HUES48 (cell line): ENCODE data around the gene CMTM5.

Source experiments
- H3K27ac ChIP-seq: one replicate; pipeline ENCODE4 v1.7.0; 2013; ENCODE audit warnings: low read depth, low read length, inconsistent platforms
- H3K27me3 ChIP-seq: 2 replicates; pipeline ENCODE4 v1.6.1; 2013; ENCODE audit warnings: mild to moderate bottlenecking, low read length; ENCODE audit not compliant: control insufficient read depth, insufficient read depth
- H3K36me3 ChIP-seq: 2 replicates; pipeline ENCODE4 v1.6.1; 2013; ENCODE audit warnings: low read length; ENCODE audit not compliant: control insufficient read depth, insufficient read depth
- H3K4me1 ChIP-seq: 2 replicates; pipeline ENCODE4 v1.6.1; 2013; ENCODE audit warnings: mild to moderate bottlenecking, low read length; ENCODE audit not compliant: control insufficient read depth, insufficient read depth
- H3K4me3 ChIP-seq: 2 replicates; pipeline ENCODE4 v1.5.1; 2013; ENCODE audit warnings: mild to moderate bottlenecking, low read depth, low read length
- H3K9ac ChIP-seq: 2 replicates; pipeline ENCODE4 v1.6.1; 2013; ENCODE audit warnings: mild to moderate bottlenecking, low read depth, low read length, moderate library complexity
- H3K9me3 ChIP-seq: 2 replicates; pipeline ENCODE4 v1.6.1; 2013; ENCODE audit warnings: low read length; ENCODE audit not compliant: control insufficient read depth, insufficient read depth

CMTM5 gene

GRCh38 chr14:23359167-23359626 is 17.6 kb upstream of the CMTM5 start:
- Histone ChIP-seq H3K27ac (no peak overlapping the region), H3K4me3 (no peak overlapping the region), H3K27me3 (peaks cover under 1% of the 10 kb centered on the region; the same call in 1 of the 2 replicates), H3K9me3 (no peaks in the 10 kb centered on the region), H3K36me3 (peaks cover 47% of the 10 kb centered on the region), H3K4me1 (peaks cover 12% of the 10 kb centered on the region), H3K9ac (no peak overlapping the region)

- peaks cover 15% of the 10 kb centered on the region for H3K4me1 ChIP-seq
- peaks cover 47% of the 10 kb centered on the region for H3K36me3 ChIP-seq
- H3K27me3 ChIP-seq, result no peaks in the 10 kb centered on the region
- no peak overlapping the region for H3K4me3 ChIP-seq
- H3K9me3 ChIP-seq, result no peaks in the 10 kb centered on the region
- no peak overlapping the region for H3K9ac ChIP-seq
- no peak overlapping the region for H3K27ac ChIP-seq
Measured at GRCh38 chr14:23359722-23360447, 17.0 kb upstream of the CMTM5 start.

DNA sequence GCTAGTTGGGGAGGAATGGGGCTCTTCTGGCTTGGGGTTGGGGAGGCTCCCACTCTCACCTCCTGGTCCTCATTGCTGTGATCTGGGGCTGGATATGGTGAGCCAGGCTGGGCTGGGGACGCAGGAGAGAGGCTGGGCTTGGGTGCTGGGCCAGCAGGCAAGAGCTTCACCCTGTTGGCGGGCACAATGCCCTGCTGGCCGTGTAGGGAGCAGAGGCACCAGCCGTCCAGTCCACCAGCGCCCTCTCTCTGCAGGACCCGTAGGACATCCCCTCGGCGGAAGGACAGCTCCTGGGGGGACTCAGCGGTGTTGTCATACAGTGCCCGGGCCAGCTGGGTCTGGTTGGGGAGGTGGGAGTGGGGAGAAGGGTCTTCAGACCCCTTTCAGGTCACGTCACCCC is 16.4 kb upstream of the CMTM5 start:
- Histone ChIP-seq H3K4me3 (no peak overlapping the region), H3K4me1 (peaks cover 15% of the 10 kb centered on the region), H3K36me3 (peaks cover 47% of the 10 kb centered on the region), H3K27me3 (no peaks in the 10 kb centered on the region), H3K27ac (no peak overlapping the region), H3K9me3 (no peaks in the 10 kb centered on the region), H3K9ac (no peak overlapping the region)

- Histone ChIP-seq H3K4me3 (no peak overlapping the region), H3K27me3 (no peaks in the 10 kb centered on the region), H3K9me3 (no peaks in the 10 kb centered on the region), H3K4me1 (peaks cover 15% of the 10 kb centered on the region), H3K27ac (no peak overlapping the region), H3K9ac (no peak overlapping the region), H3K36me3 (peaks cover 45% of the 10 kb centered on the region)
Measured at GRCh38 chr14:23361320-23361719, 15.5 kb upstream of the CMTM5 start.

- Histone ChIP-seq H3K27me3 (no peaks in the 10 kb centered on the region), H3K27ac (no peak overlapping the region), H3K36me3 (peaks cover 41% of the 10 kb centered on the region), H3K4me3 (no peak overlapping the region), H3K9me3 (no peaks in the 10 kb centered on the region), H3K4me1 (peaks cover 18% of the 10 kb centered on the region), H3K9ac (no peak overlapping the region)
Measured at GRCh38 chr14:23361763-23362162, 15.1 kb upstream of the CMTM5 start.

DNA sequence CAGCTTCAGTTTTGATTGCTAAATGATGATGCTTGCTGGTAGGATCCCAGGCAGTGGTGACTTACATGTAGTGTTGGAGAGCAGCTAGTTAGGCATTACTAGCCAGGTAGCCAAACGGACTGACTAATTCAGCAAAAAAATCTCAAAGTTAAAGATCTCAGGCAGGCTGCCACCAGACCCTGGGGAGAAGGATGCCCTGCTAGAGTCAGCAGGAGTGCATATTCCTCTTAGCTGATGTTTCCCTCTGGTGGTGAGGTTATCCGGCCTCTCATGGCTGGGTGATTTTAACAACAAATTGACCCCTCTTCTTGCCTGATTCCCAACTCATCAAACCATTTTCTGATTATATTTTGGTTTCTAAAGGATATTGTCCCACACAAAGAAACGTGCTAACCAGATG is 14.6 kb upstream of the CMTM5 start:
- Histone ChIP-seq H3K9ac (no peak overlapping the region), H3K9me3 (no peaks in the 10 kb centered on the region), H3K36me3 (peaks cover 37% of the 10 kb centered on the region), H3K4me3 (no peak overlapping the region), H3K27me3 (peaks cover 2% of the 10 kb centered on the region), H3K4me1 (peaks cover 23% of the 10 kb centered on the region), H3K27ac (no peak overlapping the region)

- peak overlapping the region; percentile 73 for H3K9ac ChIP-seq
- peaks cover 17% of the 10 kb centered on the region for H3K36me3 ChIP-seq
- peak overlapping the region; percentile 83 for H3K27ac ChIP-seq
- H3K9me3 ChIP-seq, result no peaks in the 10 kb centered on the region
- peaks cover 17% of the 10 kb centered on the region for H3K27me3 ChIP-seq
- peaks cover 25% of the 10 kb centered on the region for H3K4me1 ChIP-seq
- peak overlapping the region; percentile 82 for H3K4me3 ChIP-seq
Measured at GRCh38 chr14:23364164-23365035, 12.4 kb upstream of the CMTM5 start.

DNA sequence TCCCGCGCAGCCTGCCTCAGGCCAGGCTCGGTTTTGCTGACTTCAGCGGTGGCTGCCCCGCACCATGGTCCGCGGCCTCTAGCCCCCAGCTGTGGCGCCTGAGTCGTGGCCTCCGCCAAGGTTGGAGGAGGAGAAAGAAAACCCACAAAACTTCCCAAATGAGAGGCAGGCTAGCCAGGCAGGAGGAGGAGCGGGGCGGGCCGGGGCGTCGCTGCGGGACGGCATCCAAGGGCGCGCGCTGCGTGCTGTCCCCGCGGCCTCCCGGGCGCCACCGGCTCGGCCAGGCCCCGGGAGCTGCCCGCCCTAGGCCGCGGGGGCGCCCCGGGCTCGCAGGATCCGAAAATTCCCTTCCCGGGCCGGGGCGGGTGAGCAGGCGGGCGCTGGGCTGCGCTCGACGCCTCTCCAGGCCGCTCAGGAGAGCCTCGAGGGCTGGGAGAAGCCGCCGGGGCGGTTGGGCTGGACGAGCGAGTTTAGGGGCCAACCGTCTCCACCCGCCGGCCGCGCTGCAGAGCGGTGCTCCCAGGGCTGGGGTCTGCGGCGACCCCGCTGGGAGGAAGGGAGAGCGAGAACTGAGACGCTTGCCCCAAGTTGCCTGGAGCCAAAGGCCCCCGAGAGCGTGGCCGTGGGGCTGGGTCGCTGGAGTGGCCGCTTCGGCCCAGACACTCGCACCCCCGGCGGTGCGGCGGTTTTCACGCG is 11.7 kb upstream of the CMTM5 start, which contains the start of gene EFS:
Gene EFS, minus strand, starts transcription at position 137 of the 696 bp plus-strand sequence. CDS start 147 bp downstream, outside the sequence.
- H3K9me3 ChIP-seq, result no peaks in the 10 kb centered on the region
- H3K27ac ChIP-seq, result peak within 1 kb of the TSS; percentile 83
- H3K4me3 ChIP-seq, result peak within 1 kb of the TSS; percentile 82
- peaks cover 25% of the 10 kb centered on the region for H3K4me1 ChIP-seq
- peaks cover 10% of the 10 kb centered on the region; the same call in 1 of the 2 replicates for H3K36me3 ChIP-seq
- peak within 1 kb of the TSS; percentile 73 for H3K9ac ChIP-seq
- peaks cover 17% of the 10 kb centered on the region for H3K27me3 ChIP-seq

DNA sequence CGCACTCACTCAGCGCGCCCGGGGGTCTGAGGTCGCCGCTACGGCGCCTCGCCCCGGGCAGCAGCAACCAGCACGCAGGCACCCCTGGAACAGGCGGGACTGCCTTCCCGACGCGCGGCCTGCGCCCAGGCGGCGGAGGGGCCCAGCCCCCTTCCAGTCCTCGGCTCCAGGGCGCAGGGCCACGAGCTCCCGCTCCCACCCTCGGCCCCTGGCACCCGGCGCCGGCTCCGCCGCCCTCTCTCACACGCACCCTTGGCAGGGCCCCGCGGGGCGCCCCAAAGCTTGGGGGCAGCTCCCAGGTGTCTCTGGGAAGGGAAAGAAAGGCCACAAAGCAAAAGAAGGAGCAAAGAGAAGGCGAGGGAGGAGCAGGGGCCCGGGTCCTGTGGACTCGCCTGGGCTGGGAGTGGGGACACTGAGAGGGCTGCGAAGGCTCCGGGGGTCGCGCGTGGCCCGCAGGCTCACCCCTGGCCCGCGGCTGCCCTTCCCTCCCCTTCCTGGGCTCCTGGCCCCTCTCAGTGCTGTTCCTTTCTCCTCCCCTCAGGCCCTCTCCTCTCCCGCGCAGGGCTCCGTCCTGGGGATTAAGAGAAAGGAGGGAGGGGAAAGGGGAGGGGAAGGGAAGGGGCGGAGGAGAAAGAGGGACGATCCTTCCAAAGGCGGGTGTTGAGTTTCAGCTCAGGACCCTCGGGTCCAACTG is 11.0 kb upstream of the CMTM5 start:
- Histone ChIP-seq H3K9ac (peak overlapping the region; percentile 73), H3K9me3 (no peaks in the 10 kb centered on the region), H3K4me1 (peaks cover 25% of the 10 kb centered on the region), H3K4me3 (peak overlapping the region; percentile 82), H3K36me3 (peaks cover 9% of the 10 kb centered on the region; the same call in 1 of the 2 replicates), H3K27ac (peak overlapping the region; percentile 83), H3K27me3 (peaks cover 18% of the 10 kb centered on the region)

- peak overlapping the region; percentile 83 for H3K27ac ChIP-seq
- no peak overlapping the region for H3K9ac ChIP-seq
- H3K27me3 ChIP-seq, result peaks cover 22% of the 10 kb centered on the region
- H3K9me3 ChIP-seq, result no peaks in the 10 kb centered on the region
- peaks cover 7% of the 10 kb centered on the region; the same call in 1 of the 2 replicates for H3K36me3 ChIP-seq
- peaks cover 25% of the 10 kb centered on the region for H3K4me1 ChIP-seq
- H3K4me3 ChIP-seq, result peak overlapping the region; percentile 82
Measured at GRCh38 chr14:23366426-23366921, 10.4 kb upstream of the CMTM5 start.
